CD4-positive, alpha-beta T cell treated with Interferon gamma for 1 hour (primary cell): Measurements from ENCODE around the gene SNX18.

Experiments
- DNase-seq: peaks from one replicate; pipeline ENCODE4 v3.0.0-alpha.2; 2020

SNX18 gene

DNA sequence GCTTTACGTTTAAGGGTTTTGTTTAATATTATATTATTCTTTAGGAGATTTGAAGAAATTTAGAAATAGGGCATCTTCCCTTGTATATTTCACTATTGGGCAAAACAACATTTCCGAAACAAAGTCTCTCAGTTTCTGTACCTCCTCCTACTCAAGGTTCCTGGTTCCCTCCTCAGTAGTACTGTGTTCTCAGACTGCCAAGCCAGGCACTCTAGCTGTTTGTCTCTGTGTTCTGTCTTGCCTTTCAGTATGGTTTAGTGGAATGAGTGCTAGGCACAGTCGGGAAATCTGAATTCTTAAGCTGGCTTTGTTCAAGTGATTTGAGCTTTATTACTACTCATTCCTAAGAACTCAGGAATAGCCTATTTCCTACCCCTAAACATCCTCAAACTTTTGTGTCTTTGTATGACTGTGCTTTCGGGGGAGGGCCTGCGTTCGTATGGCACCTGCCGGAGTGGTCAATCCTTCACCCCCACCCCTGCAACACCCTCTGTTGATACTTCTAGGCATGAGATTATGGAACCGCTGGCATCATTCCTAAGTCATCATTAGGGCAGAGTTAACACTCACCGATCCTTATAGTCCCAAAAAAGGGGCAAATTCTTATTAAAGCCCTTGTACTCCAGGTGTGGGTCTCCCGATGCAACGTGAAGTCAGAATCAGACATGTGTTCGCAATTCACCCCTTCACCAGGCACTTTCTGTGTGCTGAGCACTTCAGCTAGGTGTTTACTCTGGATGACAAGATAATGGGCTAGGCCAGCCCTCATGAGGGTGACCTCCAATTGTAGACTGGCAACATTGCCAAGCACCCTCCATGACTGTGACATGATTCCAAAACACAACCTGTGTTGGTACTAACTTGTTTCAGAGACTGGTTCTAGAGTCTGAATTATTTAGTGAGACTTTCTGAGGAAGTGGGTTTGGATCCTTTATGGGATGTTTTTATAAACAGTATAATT lies 24.5 kb downstream of the SNX18 start:
- DNase-seq: no peak

DNA sequence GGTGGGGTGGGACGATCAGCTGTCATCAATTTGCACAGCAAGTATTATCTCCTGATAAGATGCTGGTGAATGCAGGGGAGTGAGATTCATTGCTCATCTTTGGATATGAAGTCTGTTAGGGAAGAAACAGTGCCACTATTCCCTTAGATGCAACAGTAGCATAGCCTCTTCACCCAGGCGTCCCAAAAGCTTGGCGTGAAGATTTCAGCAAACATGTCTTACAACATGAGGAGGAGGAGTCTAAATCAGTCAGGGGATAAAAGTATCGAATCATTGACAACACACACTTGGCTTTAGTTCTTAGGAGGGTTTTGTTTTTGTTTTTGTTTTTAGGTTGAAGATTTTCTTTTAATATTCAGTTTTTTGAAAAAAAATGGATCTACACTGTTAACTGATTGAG lies 26.5 kb downstream of the SNX18 start:
- DNase-seq: no peak

DNA sequence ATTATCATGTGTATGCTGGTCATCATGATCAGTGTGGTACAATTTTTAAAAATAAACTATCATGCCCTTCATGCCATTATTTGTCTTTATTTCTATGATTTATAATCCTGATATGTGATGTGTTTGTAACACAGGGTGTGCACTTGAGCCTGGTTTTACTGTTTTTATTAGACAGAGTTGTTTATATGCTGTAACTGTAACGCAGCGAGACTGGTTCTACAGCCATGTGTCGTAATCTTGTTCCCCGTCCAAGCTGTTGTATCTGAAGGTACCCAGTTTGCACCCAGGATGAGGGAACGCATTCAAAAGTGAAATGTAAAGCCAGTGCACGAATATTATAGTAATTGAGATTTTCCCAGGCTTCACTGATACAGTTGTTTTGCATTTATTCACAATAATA lies 28.2 kb downstream of the SNX18 start:
- no peak for DNase-seq

DNA sequence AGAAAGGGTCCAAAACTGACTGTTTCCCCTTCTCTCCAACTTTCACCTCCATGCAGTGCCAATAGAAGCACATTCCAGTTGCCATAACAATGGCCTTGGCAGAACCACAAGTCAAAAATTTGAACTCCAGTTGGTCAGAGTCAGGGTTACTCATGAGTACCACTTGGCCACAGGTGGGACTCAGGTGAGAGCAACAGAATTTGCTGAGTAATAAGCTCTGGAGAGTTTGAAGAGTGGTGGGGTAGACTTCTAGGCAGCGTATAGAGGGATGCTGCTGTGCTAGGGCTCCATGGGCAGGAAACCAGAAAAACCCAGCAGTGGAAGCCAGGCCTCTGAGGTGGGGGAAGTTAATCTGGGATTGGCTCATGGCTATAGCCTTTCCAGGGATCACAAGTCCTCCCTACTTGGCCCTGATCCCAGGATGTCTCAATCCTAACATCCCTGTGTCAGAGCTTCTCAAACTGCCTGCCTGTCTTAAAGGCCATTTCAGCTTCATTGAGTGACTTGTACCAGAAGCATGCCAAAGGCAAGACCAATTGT lies 30.2 kb downstream of the SNX18 start:
- DNase-seq: no peak

DNA sequence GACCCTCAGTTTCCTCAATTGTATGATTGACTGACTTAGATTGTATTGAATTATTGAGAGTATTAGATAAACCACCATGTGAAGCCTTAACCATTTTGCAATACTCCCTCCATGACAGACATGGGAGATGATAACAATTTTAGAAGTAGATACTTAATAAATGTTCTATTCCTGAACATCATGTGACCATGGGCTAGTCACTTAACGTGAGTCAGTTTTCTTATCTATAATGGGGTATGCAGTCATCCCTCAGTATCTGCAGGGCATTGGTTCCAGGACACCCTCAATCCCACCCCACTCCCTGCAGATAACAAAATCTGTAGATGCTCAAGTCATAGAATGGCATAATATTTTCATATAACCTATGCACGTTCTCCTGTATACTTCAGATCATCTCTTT lies 31.0 kb downstream of the SNX18 start:
- DNase-seq: no peak

DNA sequence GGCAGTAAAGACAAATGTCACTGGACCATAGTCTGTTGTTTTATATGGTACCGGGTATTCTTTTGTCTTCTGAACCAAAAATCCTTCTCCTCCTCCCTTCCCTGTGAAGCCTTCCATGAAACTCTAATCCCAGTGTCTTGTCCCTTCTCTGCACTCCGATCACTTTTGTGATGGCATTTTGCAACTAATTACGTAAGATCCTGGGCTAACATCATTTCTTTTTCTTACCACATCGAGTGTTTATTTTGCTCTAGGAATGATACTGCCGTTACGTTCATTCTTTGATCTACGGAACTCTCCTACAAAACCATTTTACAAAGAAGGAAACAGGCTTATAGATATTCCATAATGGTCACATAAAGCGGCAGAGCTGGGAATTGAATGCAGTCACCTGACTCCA lies 33.7 kb downstream of the SNX18 start:
- no peak for DNase-seq

DNA sequence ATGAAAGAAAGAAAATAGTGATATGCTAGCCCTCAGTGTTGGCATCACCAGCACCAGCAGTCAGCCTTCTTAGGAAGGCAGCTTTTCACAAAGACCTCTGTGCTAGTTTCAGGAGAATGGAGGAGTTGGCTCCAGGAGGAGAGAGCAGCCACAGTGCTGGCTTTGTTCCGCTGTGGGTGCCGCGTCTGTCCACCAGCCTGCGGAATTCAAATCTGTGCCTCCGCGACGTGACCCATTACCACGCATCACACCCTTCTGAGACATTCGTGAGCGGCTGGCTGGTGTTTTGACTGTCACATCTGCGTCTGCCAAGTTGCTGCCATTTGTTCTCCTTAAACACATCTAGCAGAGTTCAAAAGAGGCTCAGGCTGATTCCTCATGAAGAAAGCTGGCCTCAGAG lies 34.4 kb downstream of the SNX18 start:
- no peak for DNase-seq

DNA sequence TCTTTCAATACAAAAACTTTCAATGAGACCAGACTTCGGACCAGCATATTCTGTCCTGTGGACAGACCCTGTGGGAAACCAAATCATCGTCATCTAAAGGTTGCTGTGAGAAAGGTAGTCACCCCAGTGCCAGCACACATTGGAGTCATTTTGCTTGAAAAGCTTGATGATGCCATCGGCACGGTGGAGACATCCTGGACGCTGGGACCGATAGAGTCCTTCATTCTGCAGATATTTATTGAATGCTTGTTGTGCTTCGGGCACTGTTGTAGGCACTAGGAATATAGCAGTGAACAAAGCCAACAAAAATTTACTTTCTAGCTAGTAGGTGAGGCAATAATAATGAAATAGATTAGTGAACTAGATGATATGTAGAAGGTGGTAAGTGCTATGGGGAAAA lies 34.9 kb downstream of the SNX18 start:
- no peak for DNase-seq

DNA sequence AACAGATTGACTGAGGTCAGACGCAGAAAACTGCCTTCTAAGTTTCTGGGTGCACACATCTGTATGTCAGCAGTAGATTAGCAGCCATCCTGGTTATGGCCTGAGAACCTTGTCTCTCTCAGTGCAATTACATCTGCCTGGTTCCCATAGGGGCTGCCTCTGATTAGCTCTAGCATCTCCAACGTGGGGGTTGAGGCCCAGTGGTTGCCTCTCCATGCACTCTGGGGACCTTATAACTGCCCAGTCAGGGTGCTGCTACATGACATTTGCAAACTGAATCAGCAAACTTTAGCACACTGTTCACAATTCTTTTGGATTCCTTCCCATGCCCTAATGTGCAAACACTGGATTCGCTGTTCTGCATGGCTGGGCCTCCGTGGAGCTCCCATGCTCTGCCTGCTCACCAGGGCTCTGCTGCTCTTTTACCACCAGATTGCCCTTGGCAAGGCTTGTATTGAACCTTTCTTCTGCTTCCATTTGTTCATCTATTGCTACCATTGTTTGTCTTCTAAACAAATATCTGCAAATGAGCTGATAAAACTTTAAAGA lies 36.2 kb downstream of the SNX18 start:
- no peak for DNase-seq

DNA sequence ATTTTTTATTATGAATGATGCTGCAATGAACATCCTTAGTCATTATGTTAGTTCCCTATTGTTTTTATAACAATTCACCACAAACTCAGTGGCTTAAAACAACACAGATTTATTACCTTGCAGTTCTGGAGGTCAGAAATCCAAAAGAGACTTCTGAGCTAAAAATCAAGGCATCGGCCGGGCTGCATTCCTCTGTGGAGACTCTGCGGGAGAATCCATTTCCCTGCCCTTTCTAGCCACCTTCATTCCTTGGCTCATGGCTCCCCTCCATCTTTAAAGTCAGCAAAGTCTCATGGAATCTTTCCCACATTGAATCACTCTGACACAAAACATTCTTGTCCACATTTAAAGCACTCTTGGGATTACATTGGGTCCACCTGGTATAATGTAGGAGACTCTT lies 38.6 kb downstream of the SNX18 start:
- DNase-seq: no peak

DNA sequence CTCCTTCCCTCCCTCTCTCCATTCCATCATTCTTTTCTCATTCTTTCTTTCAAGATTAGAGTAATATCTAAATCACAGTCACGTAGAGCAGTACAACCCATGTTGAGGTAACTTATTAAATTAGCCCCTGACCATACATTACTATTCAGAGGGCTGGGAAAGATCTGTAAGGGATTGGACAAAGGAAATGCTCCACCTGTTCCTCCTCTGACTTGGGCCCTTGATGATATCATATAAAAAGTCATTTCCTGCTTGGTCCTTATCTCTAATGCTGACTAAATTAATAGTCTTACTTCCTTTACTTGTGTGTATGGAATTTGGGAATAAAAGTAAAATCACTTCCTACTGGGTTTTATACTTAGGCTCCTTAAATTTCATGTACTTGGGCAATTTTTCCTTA lies 40.8 kb downstream of the SNX18 start:
- no peak for DNase-seq

DNA sequence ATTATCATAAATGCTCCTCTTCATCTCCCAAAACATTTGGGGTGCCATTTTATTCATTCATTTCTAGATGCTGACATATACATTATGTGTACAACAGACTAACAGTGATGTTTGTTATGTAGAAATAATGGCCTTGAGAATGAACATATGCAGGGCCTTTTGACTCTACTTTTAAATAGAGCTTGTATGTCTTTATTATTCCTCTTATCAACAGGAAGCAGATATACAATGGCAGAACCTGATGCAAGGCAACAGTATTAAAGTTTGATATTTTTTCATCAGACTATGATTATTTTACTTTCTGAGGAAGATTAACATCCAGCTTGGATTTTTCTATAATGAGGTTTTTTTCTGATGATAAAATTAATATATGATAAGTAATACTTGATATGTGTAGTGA lies 44.1 kb downstream of the SNX18 start:
- no peak for DNase-seq

DNA sequence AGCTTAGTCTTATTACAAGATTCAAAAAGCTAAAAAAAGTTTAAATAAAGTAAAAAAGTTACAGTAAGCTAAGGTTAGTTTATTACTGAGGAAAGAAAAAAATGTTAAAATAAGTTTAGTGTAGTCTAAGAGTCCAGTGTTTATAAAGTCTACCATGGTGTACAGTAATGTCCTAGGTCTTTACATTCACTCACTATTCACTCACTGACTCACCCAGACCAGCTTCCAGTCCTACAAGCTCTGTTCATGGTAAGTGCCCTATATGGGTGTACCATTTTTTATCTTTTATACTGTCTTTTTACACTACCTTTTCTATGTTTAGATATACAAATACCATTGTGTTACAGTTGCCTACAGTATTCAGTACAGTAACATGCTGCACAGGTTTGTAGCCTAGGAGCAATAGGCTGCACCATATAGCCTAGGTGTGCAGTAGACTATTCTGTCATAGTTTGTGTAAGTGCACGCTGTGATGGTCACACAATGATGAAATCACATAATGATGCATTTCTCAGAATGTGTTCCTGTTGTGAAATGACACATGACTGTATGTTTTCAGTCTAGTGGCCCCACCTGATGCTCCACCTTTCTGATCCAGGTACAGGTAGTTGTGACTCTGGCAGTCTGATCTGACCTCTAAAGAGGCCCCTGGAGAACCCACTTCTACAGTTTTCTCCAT lies 45.7 kb downstream of the SNX18 start:
- no peak for DNase-seq

DNA sequence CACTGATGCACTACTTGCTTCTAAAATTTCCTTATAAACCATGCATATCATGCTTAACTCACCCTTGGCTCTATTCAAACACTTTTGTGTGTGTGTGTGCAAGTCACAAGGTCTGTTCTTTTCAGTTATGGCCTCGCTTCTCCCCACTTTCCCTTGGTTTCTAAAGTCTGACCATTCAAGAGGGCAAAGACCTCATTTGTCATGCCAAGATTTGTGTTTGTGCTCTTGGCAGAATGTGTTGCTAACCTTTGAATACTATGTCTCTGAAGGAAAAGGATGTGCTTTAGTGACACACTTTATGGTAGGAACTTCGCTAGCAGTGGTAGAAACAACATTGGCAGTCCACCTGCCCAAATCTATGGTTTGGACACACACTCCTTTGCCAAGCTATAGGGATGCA lies 50.4 kb downstream of the SNX18 start:
- DNase-seq: no peak

DNA sequence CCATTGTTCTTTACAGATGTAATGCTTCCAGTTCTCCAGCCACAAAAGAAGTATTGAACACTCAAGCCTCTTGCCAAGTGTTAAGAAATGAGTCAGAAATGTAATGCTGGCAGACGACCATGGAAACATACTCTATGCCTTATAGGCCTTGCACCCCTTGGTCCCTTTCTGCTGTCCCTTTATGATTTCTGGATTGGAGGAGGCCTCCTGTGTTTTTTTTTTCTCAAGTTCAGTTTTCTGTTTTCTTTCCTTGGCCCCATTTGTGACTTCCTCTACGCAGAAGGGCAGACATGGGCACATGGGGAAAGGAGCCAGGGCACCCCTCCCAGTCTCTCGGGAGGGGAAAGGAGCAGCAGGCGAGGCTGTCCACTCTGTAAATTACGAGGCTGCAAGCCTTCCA lies 53.4 kb downstream of the SNX18 start:
- no peak for DNase-seq

DNA sequence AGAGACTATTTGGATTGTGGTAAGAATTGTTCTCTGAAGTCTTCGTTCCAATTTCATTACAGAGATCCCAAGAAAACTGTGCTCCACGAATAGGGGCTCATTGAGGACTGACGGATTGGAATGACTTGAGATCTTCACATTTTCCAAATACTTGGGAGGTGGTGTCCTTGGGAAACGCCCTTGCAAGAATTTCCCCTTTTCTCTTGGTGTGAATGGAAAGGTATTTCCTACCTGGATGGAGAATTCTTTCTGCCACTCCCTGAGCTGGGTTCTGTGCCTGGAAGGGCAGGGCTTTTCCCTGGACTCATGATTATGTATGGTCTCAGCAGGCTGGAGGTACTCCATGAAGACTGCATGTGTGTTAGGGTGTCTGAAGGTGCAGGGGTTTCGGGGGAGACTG lies 53.9 kb downstream of the SNX18 start:
- no peak for DNase-seq

DNA sequence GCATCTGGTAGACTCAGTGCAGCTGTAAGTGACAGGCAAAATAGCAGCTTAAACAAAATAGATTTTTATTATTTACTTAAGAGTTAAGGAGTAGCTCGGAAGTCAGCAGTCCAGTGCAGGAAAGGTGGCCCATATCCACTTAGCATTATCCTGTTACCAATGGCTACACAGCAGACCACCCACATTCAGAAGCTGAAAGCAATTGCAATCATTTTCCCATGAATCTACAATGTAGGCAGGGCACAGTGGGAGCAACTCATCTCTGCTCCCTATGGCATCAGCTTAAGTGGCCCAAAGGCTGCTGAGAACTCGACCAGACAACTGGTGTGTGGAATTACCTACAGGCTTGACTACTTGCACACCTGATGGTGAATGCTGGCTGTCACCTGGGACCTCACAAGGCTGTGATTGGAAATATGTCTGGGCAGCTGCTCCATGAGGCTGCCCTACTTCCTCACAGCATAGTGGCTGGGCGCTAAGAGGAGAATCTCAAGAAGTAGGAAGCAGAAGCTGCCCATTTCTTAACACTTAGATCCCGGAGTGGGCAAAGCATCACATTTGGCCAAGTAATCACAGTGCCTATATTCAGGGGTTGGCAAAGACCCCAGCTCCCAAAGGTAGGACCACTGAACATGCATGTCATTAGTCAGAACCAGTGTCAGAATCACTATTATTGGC lies 56.4 kb downstream of the SNX18 start:
- DNase-seq: no peak

DNA sequence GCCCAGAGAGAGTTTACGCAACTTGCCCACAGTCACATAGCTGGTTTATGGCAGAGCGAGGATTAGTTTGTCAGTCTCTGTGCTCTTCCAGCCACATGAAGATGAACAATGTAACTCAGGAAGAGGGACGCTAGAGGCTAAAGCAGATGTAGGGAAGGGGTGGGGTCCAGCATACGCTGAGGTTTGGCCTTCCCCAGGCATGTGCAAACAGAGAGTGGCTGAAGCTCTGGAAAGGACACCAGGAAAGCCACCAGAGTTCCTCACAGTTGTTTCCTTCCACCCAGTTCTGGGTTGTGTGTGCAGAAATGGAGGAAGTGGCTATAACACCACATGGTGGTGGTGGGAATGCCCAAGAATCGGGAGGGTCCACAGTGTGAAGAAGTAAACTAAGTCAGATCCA lies 60.0 kb downstream of the SNX18 start:
- DNase-seq: no peak

DNA sequence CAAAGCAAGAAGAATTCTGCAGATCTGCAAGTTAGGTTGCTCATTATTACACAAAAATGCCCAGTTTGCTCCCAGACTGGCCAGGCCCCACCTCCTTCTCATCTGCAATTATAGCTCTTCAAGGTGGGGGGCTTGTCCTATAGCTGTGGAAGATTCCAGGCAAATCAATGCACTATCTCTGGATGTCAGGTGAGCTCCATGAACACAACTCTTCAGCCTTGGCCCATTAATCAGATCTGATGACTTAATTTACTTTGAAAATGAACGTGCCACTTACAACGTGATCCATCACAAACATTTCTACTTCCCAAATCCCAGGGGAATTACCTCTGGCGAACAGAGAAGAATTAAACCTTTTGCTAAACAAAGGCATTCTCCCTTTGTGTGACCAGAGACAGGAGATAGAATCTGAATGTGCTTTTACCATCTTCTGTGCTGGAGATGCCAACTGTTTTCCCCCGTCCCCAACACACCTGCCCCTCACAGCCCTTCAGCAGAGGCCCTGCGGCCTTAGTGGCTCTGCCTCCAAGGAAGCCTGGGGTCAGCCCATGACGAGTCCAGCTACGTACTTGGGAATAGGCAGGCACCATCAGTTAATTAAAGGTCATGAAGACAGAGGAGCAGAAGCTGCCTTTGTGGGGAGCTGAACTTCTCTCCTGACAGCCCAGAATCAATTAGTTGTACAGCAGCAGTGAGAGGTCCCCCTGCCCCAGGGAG lies 60.5 kb downstream of the SNX18 start:
- DNase-seq: no peak

DNA sequence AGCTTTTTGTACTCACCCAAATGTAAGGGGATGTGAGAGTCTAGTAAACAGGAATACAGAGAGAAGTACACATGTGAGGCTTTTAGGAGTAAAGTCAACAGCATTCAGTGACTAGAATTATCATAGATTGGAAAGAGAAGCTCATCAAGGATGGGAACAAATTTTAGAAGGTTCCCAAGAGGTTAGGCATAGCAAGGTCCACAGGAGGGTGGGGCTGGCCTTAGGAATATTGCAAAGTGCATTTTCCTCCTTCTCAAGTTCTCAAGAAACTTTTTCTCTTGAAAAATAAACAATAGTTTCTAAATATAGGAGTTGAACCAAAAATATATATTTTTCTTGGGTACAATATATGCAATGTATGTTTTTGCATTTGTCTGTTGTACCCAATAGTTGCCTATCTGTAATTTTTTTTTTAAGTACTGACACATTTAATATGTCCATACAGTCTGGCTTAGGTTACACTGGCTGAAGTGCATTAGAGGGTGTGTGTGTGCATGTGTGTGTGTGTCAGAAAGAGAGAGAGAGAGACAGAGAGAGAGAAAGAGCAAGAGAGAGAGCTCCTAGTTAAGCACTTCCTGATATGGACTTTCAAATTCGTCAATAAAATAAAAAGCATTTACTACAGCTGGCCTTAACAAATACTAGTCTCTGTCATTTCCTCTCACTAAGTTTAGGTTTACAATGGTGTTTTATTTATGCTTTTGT lies 62.2 kb downstream of the SNX18 start:
- DNase-seq: no peak

DNA sequence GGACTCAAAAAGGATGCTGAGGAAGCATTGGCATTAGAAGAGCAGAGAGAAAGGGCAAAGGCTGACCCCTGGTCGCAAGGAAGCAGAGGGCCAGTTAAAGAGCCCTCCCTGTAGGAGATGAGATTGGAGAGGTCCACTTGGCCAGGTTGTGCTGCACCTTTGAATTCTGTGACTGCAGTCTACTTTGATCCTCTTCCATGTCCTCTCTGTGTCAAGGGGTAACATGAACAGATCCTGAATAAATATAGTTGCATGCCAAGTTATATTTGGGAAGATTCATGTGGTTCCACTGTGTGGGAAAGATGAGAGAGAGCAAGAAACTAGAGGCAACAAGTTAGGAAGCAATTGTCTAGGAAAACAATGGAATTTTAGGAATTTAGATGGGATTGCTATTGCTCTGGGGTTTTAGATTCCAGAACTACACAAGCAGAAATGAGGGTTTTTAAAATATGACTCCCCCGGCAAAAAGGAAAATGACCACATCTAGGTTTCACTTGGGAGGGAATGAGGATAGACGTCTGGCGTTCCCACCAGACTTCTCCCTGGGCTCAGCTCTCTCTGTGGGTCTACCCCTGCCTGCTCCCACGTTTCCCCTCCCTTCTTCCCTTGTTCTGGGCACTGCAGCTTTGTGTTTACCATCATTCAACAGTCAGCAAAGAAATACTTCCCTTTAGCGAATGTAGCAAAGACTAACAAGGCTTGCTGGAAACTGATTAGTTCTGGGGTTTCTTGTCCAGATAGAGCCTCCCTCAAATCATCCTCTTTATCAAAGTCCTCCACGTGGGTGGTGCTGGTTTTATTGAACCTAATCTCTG lies 63.6 kb downstream of the SNX18 start:
- DNase-seq: no peak
